Neutrophil (primary cell): ENCODE results near the gene PANK2.
"Not testable (repeated sequence)": the region's sequence is repeated elsewhere in the genome, so short reads cannot be mapped to it uniquely, and the experiment has no call there.

ENCODE experiments used
- H3K27ac ChIP-seq: fragments of 200-600 bp; sonication (generic); 2 replicates; pipeline ENCODE4 v1.5.1; 2016; ENCODE audit warnings: mild to moderate bottlenecking, moderate library complexity
- H3K27me3 ChIP-seq: fragments of 200-600 bp; sonication (generic); 2 replicates; pipeline ENCODE4 v1.6.0; 2016; ENCODE audit warnings: mild to moderate bottlenecking
- H3K36me3 ChIP-seq: fragments of 200-600 bp; sonication (generic); 2 replicates; pipeline ENCODE4 v1.5.1; 2017
- H3K4me1 ChIP-seq, 2 experiments: fragments of 200-600 bp in 1 of 2; sonication (generic) in 1 of 2; 1 replicate in 1 of 2; 2 replicates in 1 of 2; pipeline versions ENCODE4 v1.5.1 to v1.6.1; 2013 to 2016; ENCODE audit warnings: low read depth in 1 of 2, low read length in 1 of 2, mild to moderate bottlenecking in 1 of 2, moderate library complexity in 1 of 2; ENCODE audit not compliant: control insufficient read depth in 1 of 2, insufficient read depth in 1 of 2
- H3K4me3 ChIP-seq, 2 experiments: fragments of 200-600 bp in 1 of 2; sonication (generic) in 1 of 2; 1 replicate in 1 of 2; 2 replicates in 1 of 2; pipeline ENCODE4 v1.5.1; 2013 to 2016; ENCODE audit warnings: low read depth in 1 of 2, low read length in 1 of 2, mild to moderate bottlenecking in 1 of 2, moderate library complexity in 1 of 2
- H3K9me3 ChIP-seq: fragments of 200-600 bp; sonication (generic); 2 replicates; pipeline ENCODE4 v1.5.1; 2016
- TF ChIP-seq, protein P1 (sequence below): fragments of 200-600 bp; sonication (generic); IDR thresholded peaks from 2 replicates; pipeline ENCODE4 v1.5.1; 2016; ENCODE audit warnings: antibody characterized with exemption

PANK2 gene

GRCh38 chr20:3890999-3891929 is 2.1 kb downstream of the PANK2 start:
- Histone ChIP-seq H3K9me3 (no peaks in the 10 kb centered on the region), H3K36me3 (no peaks in the 10 kb centered on the region), H3K27me3 (no peaks in the 10 kb centered on the region), H3K4me1 (peaks cover 65 to 78% of the 10 kb centered on the region in 2 experiments), H3K4me3 (peak overlapping the region; percentile 95 to 99), H3K27ac (peak overlapping the region; percentile 90)
- TF ChIP-seq, protein P1, sequence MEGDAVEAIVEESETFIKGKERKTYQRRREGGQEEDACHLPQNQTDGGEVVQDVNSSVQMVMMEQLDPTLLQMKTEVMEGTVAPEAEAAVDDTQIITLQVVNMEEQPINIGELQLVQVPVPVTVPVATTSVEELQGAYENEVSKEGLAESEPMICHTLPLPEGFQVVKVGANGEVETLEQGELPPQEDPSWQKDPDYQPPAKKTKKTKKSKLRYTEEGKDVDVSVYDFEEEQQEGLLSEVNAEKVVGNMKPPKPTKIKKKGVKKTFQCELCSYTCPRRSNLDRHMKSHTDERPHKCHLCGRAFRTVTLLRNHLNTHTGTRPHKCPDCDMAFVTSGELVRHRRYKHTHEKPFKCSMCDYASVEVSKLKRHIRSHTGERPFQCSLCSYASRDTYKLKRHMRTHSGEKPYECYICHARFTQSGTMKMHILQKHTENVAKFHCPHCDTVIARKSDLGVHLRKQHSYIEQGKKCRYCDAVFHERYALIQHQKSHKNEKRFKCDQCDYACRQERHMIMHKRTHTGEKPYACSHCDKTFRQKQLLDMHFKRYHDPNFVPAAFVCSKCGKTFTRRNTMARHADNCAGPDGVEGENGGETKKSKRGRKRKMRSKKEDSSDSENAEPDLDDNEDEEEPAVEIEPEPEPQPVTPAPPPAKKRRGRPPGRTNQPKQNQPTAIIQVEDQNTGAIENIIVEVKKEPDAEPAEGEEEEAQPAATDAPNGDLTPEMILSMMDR, result no peak

DNA sequence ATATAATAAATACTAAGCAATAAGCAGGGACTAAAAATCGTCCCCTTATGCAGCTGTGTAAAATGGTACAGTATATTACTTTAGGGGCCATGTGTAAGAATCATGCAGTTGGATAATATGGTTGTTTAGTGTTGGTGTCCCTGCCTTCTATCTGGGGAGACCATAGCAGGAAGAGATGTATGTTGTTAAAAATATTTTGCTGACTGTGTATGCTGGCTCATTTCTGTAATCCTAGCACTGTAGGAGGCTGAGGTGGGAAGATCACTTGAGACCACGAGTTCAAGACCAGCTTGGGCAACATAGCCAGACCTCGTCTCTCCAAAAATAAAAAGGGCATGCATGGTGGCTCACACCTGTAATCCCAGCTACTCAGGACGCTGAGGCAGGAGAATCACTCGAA is 5.6 kb downstream of the PANK2 start:
- Histone ChIP-seq H3K4me1 (peaks cover 68 to 75% of the 10 kb centered on the region in 2 experiments), H3K27ac (peak overlapping the region; percentile 90)

GRCh38 chr20:3896302-3896701 is 7.1 kb downstream of the PANK2 start:
- Histone ChIP-seq H3K27me3 (no peaks in the 10 kb centered on the region), H3K36me3 (no peaks in the 10 kb centered on the region), H3K27ac (peak overlapping the region; percentile 57), H3K4me3 (no peak overlapping the region), H3K9me3 (no peaks in the 10 kb centered on the region), H3K4me1 (peaks cover 71 to 75% of the 10 kb centered on the region in 2 experiments)
- TF ChIP-seq, protein P1, result no peak

More for the DNA sequence above, 5.6 kb downstream of the PANK2 start:
- TF ChIP-seq, protein P1, result no peak
- Histone ChIP-seq H3K9me3 (no peaks in the 10 kb centered on the region), H3K27me3 (no peaks in the 10 kb centered on the region), H3K36me3 (no peaks in the 10 kb centered on the region), H3K4me3 (no peak overlapping the region)

GRCh38 chr20:3896853-3897583 is 7.8 kb downstream of the PANK2 start:
- Histone ChIP-seq H3K27me3 (no peaks in the 10 kb centered on the region), H3K36me3 (no peaks in the 10 kb centered on the region), H3K4me3 (no peak overlapping the region), H3K4me1 (peaks cover 69 to 75% of the 10 kb centered on the region in 2 experiments), H3K27ac (peak overlapping the region; percentile 57), H3K9me3 (no peaks in the 10 kb centered on the region)
- TF ChIP-seq, protein P1, result no peak

- not testable (repeated sequence) for H3K27me3 ChIP-seq, H3K36me3 ChIP-seq, H3K4me3 ChIP-seq, H3K9me3 ChIP-seq
- H3K27ac ChIP-seq, result peak overlapping the region; percentile 47
- H3K4me1 ChIP-seq, result peaks cover 64 to 75% of the 10 kb centered on the region in 2 experiments
These were observed 9.0 kb downstream of the PANK2 start for GRCh38 chr20:3898181-3898580.
